GM15510 (cell line): ENCODE measurements around the gene URI1.

Experiments
- POLR2A ChIP-seq: IDR thresholded peaks from 3 replicates; pipeline ENCODE4 v1.6.1; 2011; ENCODE audit warnings: borderline replicate concordance; ENCODE audit not compliant: insufficient read length; ENCODE audit errors: extremely low read depth

URI1 gene

DNA sequence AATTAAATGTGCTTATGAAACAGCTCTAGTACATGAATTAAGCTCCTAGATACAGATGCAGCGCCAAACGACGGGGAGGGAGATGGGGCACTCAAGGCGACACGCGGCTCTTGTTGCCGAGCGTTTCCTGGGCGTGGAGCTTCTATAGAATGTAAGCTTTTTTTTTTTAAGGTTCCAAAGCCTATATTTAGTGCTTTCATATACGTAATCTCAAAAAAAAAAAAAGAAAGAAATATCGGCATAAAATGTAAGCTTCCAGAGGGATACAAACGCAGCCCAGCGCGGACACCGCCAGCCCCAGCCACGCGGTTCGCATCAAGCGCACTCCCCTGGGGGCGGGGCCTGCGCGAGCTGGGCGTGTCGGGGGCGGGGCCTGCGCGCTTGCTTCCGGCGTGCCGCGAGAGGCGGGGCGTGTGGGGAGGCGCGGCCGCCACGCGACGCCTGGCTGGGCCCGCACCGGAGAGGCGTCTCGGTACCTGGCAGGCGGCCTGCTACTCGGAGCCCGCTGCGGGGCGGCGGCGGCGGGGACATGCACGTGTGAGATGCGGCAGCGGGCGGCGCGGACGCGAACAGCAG, at the start of gene URI1:
TSS of gene URI1 (plus strand) at position 412 of the 576 bp plus-strand sequence. CDS start 309 bp downstream, outside the sequence.
- peak; percentile 84 for TF ChIP-seq POLR2A

GRCh38 chr19:29893606-29894284, 48.3 kb upstream of the URI1 start:
- no peak for TF ChIP-seq POLR2A

GRCh38 chr19:29896802-29897201, 45.2 kb upstream of the URI1 start:
- TF ChIP-seq POLR2A = no peak

GRCh38 chr19:29897466-29897865, 44.6 kb upstream of the URI1 start:
- TF ChIP-seq POLR2A = no peak

GRCh38 chr19:29904017-29904416, 38.0 kb upstream of the URI1 start:
- TF ChIP-seq POLR2A = no peak

GRCh38 chr19:29908963-29909944, 32.8 kb upstream of the URI1 start:
- no peak for TF ChIP-seq POLR2A

- no peak for TF ChIP-seq POLR2A
These were observed 27.1 kb upstream of the URI1 start for GRCh38 chr19:29914933-29915332.

GRCh38 chr19:29917911-29918310, 24.1 kb upstream of the URI1 start:
- TF ChIP-seq POLR2A = no peak

DNA sequence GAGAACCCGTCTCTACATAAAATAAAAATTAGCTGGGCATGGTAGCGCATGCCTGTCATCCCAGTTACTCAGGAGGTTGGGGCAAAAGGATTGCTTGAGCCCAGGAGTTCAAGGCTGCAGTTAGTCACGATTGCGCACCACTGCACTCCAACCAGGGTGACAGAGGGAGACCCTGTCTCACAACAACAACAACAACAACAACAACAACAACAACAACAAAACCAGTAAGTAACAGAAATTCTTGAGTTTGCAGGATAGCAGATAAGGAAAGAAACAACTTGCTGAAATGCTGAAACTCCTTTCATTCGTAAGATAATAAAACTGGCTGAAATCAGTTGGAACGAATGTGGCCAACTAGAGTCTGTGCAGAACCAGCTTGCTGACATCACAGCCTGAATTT, 23.1 kb upstream of the URI1 start:
- TF ChIP-seq POLR2A = no peak

GRCh38 chr19:29922972-29923371, 19.1 kb upstream of the URI1 start:
- no peak for TF ChIP-seq POLR2A

- TF ChIP-seq POLR2A = no peak
These were observed 18.4 kb upstream of the URI1 start for GRCh38 chr19:29923653-29924052.

GRCh38 chr19:29926031-29926430, 16.0 kb upstream of the URI1 start:
- no peak for TF ChIP-seq POLR2A

DNA sequence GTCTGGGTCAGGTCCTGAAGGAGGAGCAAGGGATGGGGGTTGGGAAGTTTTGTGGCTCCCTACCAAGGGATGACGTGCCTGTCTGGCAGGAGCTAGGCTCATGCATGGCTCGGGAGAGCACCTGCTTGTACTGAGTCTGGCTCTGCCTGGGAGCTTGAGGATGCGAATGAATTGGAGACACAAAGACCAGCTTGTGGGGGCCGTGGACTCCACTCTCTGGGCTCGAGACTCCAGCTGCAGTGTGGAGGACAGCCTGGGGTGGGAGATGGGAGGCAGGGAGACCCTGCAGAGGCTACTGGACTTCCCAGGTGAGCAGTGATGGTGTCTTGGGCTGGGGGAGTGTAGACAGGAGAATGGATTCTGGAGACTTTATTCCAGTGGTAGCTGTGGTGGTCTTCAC, 15.2 kb upstream of the URI1 start:
- TF ChIP-seq POLR2A = no peak

- no peak for TF ChIP-seq POLR2A
These were observed 14.0 kb upstream of the URI1 start for GRCh38 chr19:29927944-29928625.

DNA sequence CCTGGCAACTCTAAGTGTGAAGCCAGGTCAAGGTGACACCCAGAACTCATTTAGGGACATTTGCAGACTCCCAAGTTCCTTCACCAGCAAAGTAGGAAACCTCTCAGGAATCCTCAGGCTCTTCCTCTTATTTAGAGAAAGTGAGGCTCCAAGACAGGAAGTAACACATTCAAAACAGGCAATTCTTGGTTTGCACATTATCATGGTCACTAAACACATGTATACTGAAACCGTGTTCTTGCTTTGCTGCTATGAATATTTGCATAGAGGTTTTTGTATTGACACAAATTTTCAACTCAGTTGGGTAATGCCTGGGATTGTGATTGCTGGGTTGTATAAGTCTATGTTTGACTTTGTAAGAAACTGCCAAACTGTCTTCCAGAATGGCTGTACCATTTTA, 13.2 kb upstream of the URI1 start:
- no peak for TF ChIP-seq POLR2A

DNA sequence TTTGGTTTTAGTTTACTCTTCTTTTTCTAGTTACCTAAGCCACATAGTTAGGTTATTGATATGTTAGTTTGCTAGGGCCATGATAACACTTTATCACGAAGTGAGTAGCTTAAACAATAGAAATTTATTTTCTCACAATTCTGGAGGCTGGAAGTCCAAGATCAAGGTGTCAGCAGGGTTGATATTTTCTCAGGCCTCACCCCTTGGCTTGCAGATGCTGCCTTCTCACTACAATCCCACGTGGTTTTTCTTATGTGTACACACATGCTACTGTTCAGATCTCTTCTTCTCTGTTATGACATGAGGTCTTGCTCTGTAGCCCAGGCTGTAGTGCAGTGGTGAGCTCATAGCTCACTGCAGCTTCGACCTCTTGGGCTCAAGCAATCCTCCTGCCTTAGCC, 7.8 kb upstream of the URI1 start:
- TF ChIP-seq POLR2A = no peak

DNA sequence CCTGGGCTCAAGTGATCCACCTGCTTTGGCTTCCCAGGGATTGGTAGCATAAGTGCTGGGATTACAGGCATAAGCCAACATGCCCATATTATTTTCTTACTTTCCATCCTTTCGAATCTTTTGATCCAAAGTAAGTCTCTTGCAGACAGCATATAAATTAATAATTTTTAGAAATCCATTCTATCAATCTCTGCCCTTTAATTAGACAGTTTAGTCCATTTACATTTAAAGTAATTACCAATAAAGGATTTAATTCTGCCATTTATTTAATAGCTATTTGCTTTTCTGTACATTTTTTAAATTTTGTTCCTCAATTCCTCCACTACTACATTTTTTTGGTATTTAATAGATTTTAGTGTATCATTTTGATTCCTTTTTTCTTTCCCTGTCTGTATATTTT, 7.3 kb upstream of the URI1 start:
- TF ChIP-seq POLR2A = no peak
